ENCODE data around the gene SEMA4B.
"Not testable (repeated sequence)": the region's sequence is repeated elsewhere in the genome, so short reads cannot be mapped to it uniquely, and the experiment has no call there.

Gene SEMA4B

GRCh38 chr15:90181776-90182175 lies 19.4 kb upstream of the SEMA4B start:
- no peak for DNase-seq (ENCODE audit: low read depth in 2 of 2, low spot score in 1 of 2)

- DNase-seq (ENCODE audit: low read depth in 2 of 2, low spot score in 1 of 2) = no peak
Measured at GRCh38 chr15:90184119-90184785, 16.9 kb upstream of the SEMA4B start.

- no peak for DNase-seq (ENCODE audit: low read depth in 2 of 2, low spot score in 1 of 2)
Measured at GRCh38 chr15:90184786-90185704, 16.1 kb upstream of the SEMA4B start.

GRCh38 chr15:90187257-90187868 lies 13.8 kb upstream of the SEMA4B start:
- DNase-seq (ENCODE audit: low read depth in 2 of 2, low spot score in 1 of 2) = no peak

- not testable (repeated sequence) for DNase-seq (ENCODE audit: low read depth in 2 of 2, low spot score in 1 of 2)
Measured at GRCh38 chr15:90188065-90188464, 13.1 kb upstream of the SEMA4B start.

- DNase-seq (ENCODE audit: low read depth in 2 of 2, low spot score in 1 of 2) = no peak
Measured at GRCh38 chr15:90188914-90189748, 12.0 kb upstream of the SEMA4B start.

GRCh38 chr15:90189781-90190467 lies 11.2 kb upstream of the SEMA4B start:
- DNase-seq (ENCODE audit: low read depth in 2 of 2, low spot score in 1 of 2) = no peak

- DNase-seq (ENCODE audit: low read depth in 2 of 2, low spot score in 1 of 2) = no peak
Measured at GRCh38 chr15:90190606-90191343, 10.4 kb upstream of the SEMA4B start.

- DNase-seq (ENCODE audit: low read depth in 2 of 2, low spot score in 1 of 2) = no peak
Measured at GRCh38 chr15:90191344-90191687, 9.8 kb upstream of the SEMA4B start.

- DNase-seq (ENCODE audit: low read depth in 2 of 2, low spot score in 1 of 2) = no peak
Measured at GRCh38 chr15:90191794-90192509, 9.2 kb upstream of the SEMA4B start.

- DNase-seq (ENCODE audit: low read depth in 2 of 2, low spot score in 1 of 2) = no peak
Measured at GRCh38 chr15:90192961-90193786, 8.0 kb upstream of the SEMA4B start.

GRCh38 chr15:90194655-90195054 lies 6.5 kb upstream of the SEMA4B start:
- DNase-seq (ENCODE audit: low read depth in 2 of 2, low spot score in 1 of 2) = no peak

- no peak for DNase-seq (ENCODE audit: low read depth in 2 of 2, low spot score in 1 of 2)
Measured at GRCh38 chr15:90200534-90201129, 498 bp upstream of the SEMA4B start.

- no peak for DNase-seq (ENCODE audit: low read depth in 2 of 2, low spot score in 1 of 2)
Measured at GRCh38 chr15:90201944-90202375, 830 bp downstream of the SEMA4B start.

- no peak for DNase-seq (ENCODE audit: low read depth in 2 of 2, low spot score in 1 of 2)
Measured at GRCh38 chr15:90202929-90203328, 1.8 kb downstream of the SEMA4B start.

- no peak for DNase-seq (ENCODE audit: low read depth in 2 of 2, low spot score in 1 of 2)
Measured at GRCh38 chr15:90203473-90203872, 2.3 kb downstream of the SEMA4B start.

GRCh38 chr15:90203922-90204321 lies 2.8 kb downstream of the SEMA4B start:
- DNase-seq (ENCODE audit: low read depth in 2 of 2, low spot score in 1 of 2) = no peak

Measured in stimulated activated CD8-positive, alpha-beta memory T cell treated with anti-CD3 and anti-CD28 coated beads, Interleukin-4, amount 100 ng/mL, for 4 hours (primary cell).